Stimulated activated memory B cell treated with anti-CD40 and anti-IgM and Interleukin-4, amounts not matched to agents 10 μg/mL and 1 μg/mL and 100 μg/mL, for 72 hours (primary cell): ENCODE data around the gene SEMA4A.
"Not testable (repeated sequence)": the region's sequence is repeated elsewhere in the genome, so short reads cannot be mapped to it uniquely, and the experiment has no call there.

Experiments used
- ATAC-seq: fragments of 150-1000 bp; cut with Tn5 transposase; 2 replicates; pipeline ENCODE4 v1.10.0; 2021
- H3K27ac Mint-ChIP-seq: one replicate; pipeline ENCODE4 v1.8.0; 2022; ENCODE audit warnings: mild to moderate bottlenecking, mixed read lengths
- H3K27me3 Mint-ChIP-seq: one replicate; pipeline ENCODE4 v1.8.0; 2022; ENCODE audit warnings: mixed read lengths
- H3K36me3 Mint-ChIP-seq: one replicate; pipeline ENCODE4 v1.8.0; 2022; ENCODE audit warnings: mixed read lengths
- H3K4me1 Mint-ChIP-seq: one replicate; pipeline ENCODE4 v1.8.0; 2022; ENCODE audit warnings: mixed read lengths
- H3K4me3 Mint-ChIP-seq: one replicate; pipeline ENCODE4 v1.8.0; 2022; ENCODE audit warnings: mild to moderate bottlenecking, moderate library complexity, mixed read lengths
- H3K9me3 Mint-ChIP-seq: one replicate; pipeline ENCODE4 v1.8.0; 2022; ENCODE audit warnings: mixed read lengths

The SEMA4A gene

GRCh38 chr1:156186347-156187177 is 33.2 kb downstream of the SEMA4A start:
- not testable (repeated sequence) for H3K27ac Mint-ChIP-seq, H3K4me1 Mint-ChIP-seq, H3K4me3 Mint-ChIP-seq, H3K9me3 Mint-ChIP-seq, H3K36me3 Mint-ChIP-seq, ATAC-seq
- H3K27me3 Mint-ChIP-seq = peaks cover 17% of the 10 kb centered on the region

GRCh38 chr1:156190265-156190664 is 36.9 kb downstream of the SEMA4A start:
- not testable (repeated sequence) for H3K4me3 Mint-ChIP-seq, H3K9me3 Mint-ChIP-seq, ATAC-seq, H3K27me3 Mint-ChIP-seq, H3K36me3 Mint-ChIP-seq, H3K27ac Mint-ChIP-seq
- H3K4me1 Mint-ChIP-seq = peaks cover 20% of the 10 kb centered on the region

GRCh38 chr1:156191292-156191964 is 38.0 kb downstream of the SEMA4A start:
- ATAC-seq = no peak
- Mint-ChIP-seq H3K36me3 (peaks cover 13% of the 10 kb centered on the region), H3K27me3 (no peaks in the 10 kb centered on the region), H3K27ac (no peak overlapping the region), H3K4me1 (peaks cover 28% of the 10 kb centered on the region), H3K9me3 (peaks cover 2% of the 10 kb centered on the region), H3K4me3 (no peak overlapping the region)

GRCh38 chr1:156193208-156193487 is 39.8 kb downstream of the SEMA4A start:
- H3K27me3 Mint-ChIP-seq = no peaks in the 10 kb centered on the region
- H3K4me3 Mint-ChIP-seq = peak overlapping the region; percentile 85
- peaks cover 2% of the 10 kb centered on the region for H3K9me3 Mint-ChIP-seq
- no peak for ATAC-seq
- H3K36me3 Mint-ChIP-seq = peaks cover 13% of the 10 kb centered on the region
- peak overlapping the region; percentile 84 for H3K27ac Mint-ChIP-seq
- H3K4me1 Mint-ChIP-seq = peaks cover 36% of the 10 kb centered on the region

- Mint-ChIP-seq H3K27ac (peak within 1 kb of the TSS; percentile 84), H3K9me3 (peaks cover 2% of the 10 kb centered on the region), H3K4me3 (peak within 1 kb of the TSS; percentile 85), H3K4me1 (peaks cover 41% of the 10 kb centered on the region), H3K36me3 (peaks cover 13% of the 10 kb centered on the region), H3K27me3 (no peaks in the 10 kb centered on the region)
- peak; percentile 99 for ATAC-seq
Observed at GRCh38 chr1:156193488-156194299, 40.3 kb downstream of the SEMA4A start, which contains the start of gene SLC25A44. Gene SLC25A44, plus strand, starts transcription at chr1:156194104. Its CDS starts 5,744 bp downstream, at chr1:156199848.

- Mint-ChIP-seq H3K4me1 (peaks cover 47% of the 10 kb centered on the region), H3K4me3 (peak overlapping the region; percentile 85), H3K9me3 (peaks cover 2% of the 10 kb centered on the region), H3K36me3 (peaks cover 16% of the 10 kb centered on the region), H3K27ac (peak overlapping the region; percentile 84), H3K27me3 (no peaks in the 10 kb centered on the region)
- ATAC-seq = no peak
Observed at GRCh38 chr1:156194300-156194652, 40.9 kb downstream of the SEMA4A start.

- Mint-ChIP-seq H3K27ac (no peak overlapping the region), H3K4me3 (no peak overlapping the region), H3K27me3 (no peaks in the 10 kb centered on the region), H3K36me3 (peaks cover 30% of the 10 kb centered on the region), H3K9me3 (no peaks in the 10 kb centered on the region), H3K4me1 (peaks cover 62% of the 10 kb centered on the region)
- no peak for ATAC-seq
Observed at GRCh38 chr1:156195853-156196252, 42.5 kb downstream of the SEMA4A start.

GRCh38 chr1:156196445-156196844 is 43.1 kb downstream of the SEMA4A start:
- no peaks in the 10 kb centered on the region for H3K9me3 Mint-ChIP-seq
- H3K27ac Mint-ChIP-seq = no peak overlapping the region
- H3K4me1 Mint-ChIP-seq = peaks cover 62% of the 10 kb centered on the region
- no peak overlapping the region for H3K4me3 Mint-ChIP-seq
- no peaks in the 10 kb centered on the region for H3K27me3 Mint-ChIP-seq
- ATAC-seq = no peak
- peaks cover 30% of the 10 kb centered on the region for H3K36me3 Mint-ChIP-seq

GRCh38 chr1:156198831-156199349 is 45.5 kb downstream of the SEMA4A start:
- H3K4me3 Mint-ChIP-seq = peak overlapping the region; percentile 27
- ATAC-seq = peak; percentile 79
- H3K27me3 Mint-ChIP-seq = no peaks in the 10 kb centered on the region
- H3K4me1 Mint-ChIP-seq = peaks cover 49% of the 10 kb centered on the region
- H3K9me3 Mint-ChIP-seq = no peaks in the 10 kb centered on the region
- peaks cover 27% of the 10 kb centered on the region for H3K36me3 Mint-ChIP-seq
- peak overlapping the region; percentile 62 for H3K27ac Mint-ChIP-seq

GRCh38 chr1:156200044-156200443 is 46.7 kb downstream of the SEMA4A start:
- ATAC-seq = no peak
- H3K36me3 Mint-ChIP-seq = peaks cover 23% of the 10 kb centered on the region
- H3K27me3 Mint-ChIP-seq = no peaks in the 10 kb centered on the region
- no peak overlapping the region for H3K27ac Mint-ChIP-seq
- H3K9me3 Mint-ChIP-seq = no peaks in the 10 kb centered on the region
- H3K4me3 Mint-ChIP-seq = no peak overlapping the region
- peaks cover 41% of the 10 kb centered on the region for H3K4me1 Mint-ChIP-seq

- H3K36me3 Mint-ChIP-seq = peaks cover 31% of the 10 kb centered on the region
- H3K27me3 Mint-ChIP-seq = no peaks in the 10 kb centered on the region
- no peaks in the 10 kb centered on the region for H3K9me3 Mint-ChIP-seq
- no peak overlapping the region for H3K4me3 Mint-ChIP-seq
- H3K27ac Mint-ChIP-seq = no peak overlapping the region
- peaks cover 24% of the 10 kb centered on the region for H3K4me1 Mint-ChIP-seq
- ATAC-seq = no peak
Observed at GRCh38 chr1:156203331-156203730, 49.9 kb downstream of the SEMA4A start.

- peaks cover 10% of the 10 kb centered on the region for H3K4me1 Mint-ChIP-seq
- no peak for ATAC-seq
- no peak overlapping the region for H3K27ac Mint-ChIP-seq
- no peak overlapping the region for H3K4me3 Mint-ChIP-seq
- H3K9me3 Mint-ChIP-seq = no peaks in the 10 kb centered on the region
- H3K36me3 Mint-ChIP-seq = peaks cover 36% of the 10 kb centered on the region
- H3K27me3 Mint-ChIP-seq = no peaks in the 10 kb centered on the region
Observed at GRCh38 chr1:156204686-156205085, 51.3 kb downstream of the SEMA4A start.

GRCh38 chr1:156211243-156211642 is 57.9 kb downstream of the SEMA4A start:
- Mint-ChIP-seq H3K36me3 (peaks cover 34% of the 10 kb centered on the region), H3K27ac (no peak overlapping the region), H3K9me3 (no peaks in the 10 kb centered on the region), H3K27me3 (no peaks in the 10 kb centered on the region), H3K4me1 (peaks cover 23% of the 10 kb centered on the region), H3K4me3 (no peak overlapping the region)
- ATAC-seq = no peak

GRCh38 chr1:156212130-156212529 is 58.7 kb downstream of the SEMA4A start:
- Mint-ChIP-seq H3K9me3 (no peaks in the 10 kb centered on the region), H3K27ac (peak overlapping the region; percentile 99), H3K4me1 (peaks cover 23% of the 10 kb centered on the region), H3K27me3 (no peaks in the 10 kb centered on the region), H3K36me3 (peaks cover 34% of the 10 kb centered on the region), H3K4me3 (peak overlapping the region; percentile 97)
- no peak for ATAC-seq
